Glutamatergic neuron (in vitro differentiated cells): Measurements from ENCODE around the gene RAPGEF3. TPM values are rescaled to one million over a fixed set of nuclear protein-coding genes. Genes with fewer than 3 reads are reported as not detected.

Source experiments
- DNase-seq: peaks from one replicate; pipeline ENCODE4 v3.0.0; 2022
- H3K27ac Mint-ChIP-seq: one replicate; pipeline ENCODE4 v1.8.0; 2020; ENCODE audit warnings: mild to moderate bottlenecking, mixed read lengths, inconsistent platforms; ENCODE audit not compliant: unreplicated experiment
- H3K27me3 Mint-ChIP-seq: one replicate; pipeline ENCODE4 v1.8.0; 2020; ENCODE audit warnings: mild to moderate bottlenecking, moderate library complexity, mixed read lengths, inconsistent platforms; ENCODE audit not compliant: unreplicated experiment
- H3K36me3 Mint-ChIP-seq: one replicate; pipeline ENCODE4 v1.8.0; 2020; ENCODE audit warnings: mild to moderate bottlenecking, mixed read lengths, inconsistent platforms; ENCODE audit not compliant: unreplicated experiment
- H3K4me1 Mint-ChIP-seq: one replicate; pipeline ENCODE4 v1.8.0; 2020; ENCODE audit warnings: mild to moderate bottlenecking, low read depth, mixed read lengths, inconsistent platforms; ENCODE audit not compliant: unreplicated experiment
- H3K4me3 Mint-ChIP-seq: one replicate; pipeline ENCODE4 v1.8.0; 2020; ENCODE audit warnings: mild to moderate bottlenecking, mixed read lengths, inconsistent platforms; ENCODE audit not compliant: unreplicated experiment
- H3K9me3 Mint-ChIP-seq: one replicate; pipeline ENCODE4 v1.8.0; 2020; ENCODE audit warnings: mild to moderate bottlenecking, moderate library complexity, mixed read lengths, inconsistent platforms; ENCODE audit not compliant: unreplicated experiment
- total RNA-seq: library from RNA; stranded (reverse); fragmentation: NEBNext Ultra II Directional; extraction: Animal tissue kit (Norgen Biotek cat#: 25700); gene quantifications from one replicate; pipeline ENCODE4 v1.2.1, GENCODE V29; 2021; ENCODE audit not compliant: unreplicated experiment
- TF ChIP-seq, protein P1 (sequence below): fragments of 200-600 bp; sonication (generic); IDR thresholded peaks from one replicate; pipeline ENCODE4 v1.5.0; 2021; ENCODE audit not compliant: partially characterized antibody, unreplicated experiment

RAPGEF3 gene
- total RNA-seq, 1 donor from 2014 or later = 0.81 TPM

DNA sequence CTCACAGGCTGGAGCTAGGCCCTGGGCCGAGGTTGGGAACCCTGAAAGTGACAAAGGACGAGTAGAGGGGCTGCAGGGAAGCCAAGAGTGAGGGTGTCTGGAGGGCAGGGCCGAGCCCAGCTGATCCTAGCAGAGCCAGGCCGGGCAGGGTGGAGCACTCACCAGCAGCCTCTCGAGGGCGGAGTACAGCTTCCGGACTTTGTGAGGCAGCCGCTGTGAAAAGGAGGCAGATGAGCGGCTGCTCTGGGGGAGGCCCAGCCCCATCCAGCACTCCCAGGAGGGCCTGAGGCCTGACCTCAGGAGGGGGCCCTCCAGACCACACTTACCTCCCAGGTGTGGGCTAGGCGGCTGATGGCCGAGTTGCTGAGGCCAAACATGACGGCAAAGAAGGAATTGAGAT, 18.7 kb downstream of the RAPGEF3 start:
- Mint-ChIP-seq H3K36me3 (no peaks in the 10 kb centered on the region), H3K27me3 (peaks cover 21% of the 10 kb centered on the region), H3K27ac (no peak overlapping the region), H3K4me1 (peaks cover 22% of the 10 kb centered on the region), H3K9me3 (peaks cover 22% of the 10 kb centered on the region), H3K4me3 (no peak overlapping the region)
- no peak for DNase-seq
- TF ChIP-seq, protein P1, sequence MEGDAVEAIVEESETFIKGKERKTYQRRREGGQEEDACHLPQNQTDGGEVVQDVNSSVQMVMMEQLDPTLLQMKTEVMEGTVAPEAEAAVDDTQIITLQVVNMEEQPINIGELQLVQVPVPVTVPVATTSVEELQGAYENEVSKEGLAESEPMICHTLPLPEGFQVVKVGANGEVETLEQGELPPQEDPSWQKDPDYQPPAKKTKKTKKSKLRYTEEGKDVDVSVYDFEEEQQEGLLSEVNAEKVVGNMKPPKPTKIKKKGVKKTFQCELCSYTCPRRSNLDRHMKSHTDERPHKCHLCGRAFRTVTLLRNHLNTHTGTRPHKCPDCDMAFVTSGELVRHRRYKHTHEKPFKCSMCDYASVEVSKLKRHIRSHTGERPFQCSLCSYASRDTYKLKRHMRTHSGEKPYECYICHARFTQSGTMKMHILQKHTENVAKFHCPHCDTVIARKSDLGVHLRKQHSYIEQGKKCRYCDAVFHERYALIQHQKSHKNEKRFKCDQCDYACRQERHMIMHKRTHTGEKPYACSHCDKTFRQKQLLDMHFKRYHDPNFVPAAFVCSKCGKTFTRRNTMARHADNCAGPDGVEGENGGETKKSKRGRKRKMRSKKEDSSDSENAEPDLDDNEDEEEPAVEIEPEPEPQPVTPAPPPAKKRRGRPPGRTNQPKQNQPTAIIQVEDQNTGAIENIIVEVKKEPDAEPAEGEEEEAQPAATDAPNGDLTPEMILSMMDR = no peak

DNA sequence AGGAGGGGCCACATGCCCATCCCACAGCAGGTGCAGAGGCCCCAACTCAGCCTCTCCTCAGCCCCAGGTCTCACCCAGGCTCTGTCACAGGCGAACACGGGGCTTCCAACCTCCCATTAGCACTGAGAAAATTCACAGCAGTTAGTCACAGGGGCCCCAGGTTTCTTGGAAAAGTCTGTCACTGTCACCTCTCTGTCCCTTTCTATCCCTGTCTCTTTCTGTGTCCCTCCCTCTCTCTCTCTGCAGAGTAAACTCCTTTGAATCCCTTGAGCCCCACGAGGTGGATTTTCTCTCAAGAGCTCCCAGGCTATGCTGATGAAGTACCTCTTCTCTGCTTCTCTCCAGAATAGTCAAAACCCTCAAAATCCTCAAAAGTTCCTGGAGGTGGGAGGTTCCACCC, 19.4 kb downstream of the RAPGEF3 start:
- no peak for DNase-seq
- Mint-ChIP-seq H3K36me3 (no peaks in the 10 kb centered on the region), H3K27ac (no peak overlapping the region), H3K4me3 (no peak overlapping the region), H3K27me3 (peaks cover 18% of the 10 kb centered on the region), H3K4me1 (peaks cover 27% of the 10 kb centered on the region), H3K9me3 (peaks cover 26% of the 10 kb centered on the region)
- TF ChIP-seq, protein P1 = no peak

DNA sequence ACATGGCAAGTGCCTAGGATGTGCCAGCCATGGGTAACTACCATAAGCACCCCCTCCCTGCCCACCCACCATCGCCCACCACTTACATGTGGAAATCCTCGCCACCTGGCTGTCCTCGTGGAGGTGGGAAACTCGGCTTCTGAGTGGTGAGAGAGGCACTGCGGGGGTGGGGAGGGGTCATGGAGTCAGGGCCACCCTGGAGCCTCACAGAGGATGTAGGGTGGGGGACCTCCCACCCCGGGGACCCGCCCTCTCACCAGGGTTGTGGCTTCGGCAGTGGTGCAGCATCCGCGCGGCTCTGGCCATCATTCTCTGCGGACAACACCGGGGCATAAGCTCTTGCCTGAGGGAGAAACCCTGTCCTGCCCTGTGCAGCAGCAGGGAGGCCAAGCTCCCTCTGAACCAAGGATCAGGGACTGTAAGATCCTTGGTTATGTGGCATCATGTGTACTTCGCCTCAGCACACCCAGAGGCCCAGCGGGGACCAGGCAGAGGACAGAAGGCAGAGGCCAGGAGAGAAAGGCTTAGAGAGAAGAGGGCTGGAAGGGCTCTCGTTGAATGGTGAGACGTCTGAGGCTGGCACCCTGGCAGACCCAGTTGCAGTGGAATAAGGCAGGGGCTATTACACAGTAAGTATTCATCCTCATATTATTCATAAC, 20.6 kb downstream of the RAPGEF3 start:
- Mint-ChIP-seq H3K36me3 (no peaks in the 10 kb centered on the region), H3K9me3 (peaks cover 23% of the 10 kb centered on the region), H3K4me3 (no peak overlapping the region), H3K27me3 (peaks cover 14% of the 10 kb centered on the region), H3K4me1 (peaks cover 24% of the 10 kb centered on the region), H3K27ac (no peak overlapping the region)
- TF ChIP-seq, protein P1 = no peak
- DNase-seq = no peak

DNA sequence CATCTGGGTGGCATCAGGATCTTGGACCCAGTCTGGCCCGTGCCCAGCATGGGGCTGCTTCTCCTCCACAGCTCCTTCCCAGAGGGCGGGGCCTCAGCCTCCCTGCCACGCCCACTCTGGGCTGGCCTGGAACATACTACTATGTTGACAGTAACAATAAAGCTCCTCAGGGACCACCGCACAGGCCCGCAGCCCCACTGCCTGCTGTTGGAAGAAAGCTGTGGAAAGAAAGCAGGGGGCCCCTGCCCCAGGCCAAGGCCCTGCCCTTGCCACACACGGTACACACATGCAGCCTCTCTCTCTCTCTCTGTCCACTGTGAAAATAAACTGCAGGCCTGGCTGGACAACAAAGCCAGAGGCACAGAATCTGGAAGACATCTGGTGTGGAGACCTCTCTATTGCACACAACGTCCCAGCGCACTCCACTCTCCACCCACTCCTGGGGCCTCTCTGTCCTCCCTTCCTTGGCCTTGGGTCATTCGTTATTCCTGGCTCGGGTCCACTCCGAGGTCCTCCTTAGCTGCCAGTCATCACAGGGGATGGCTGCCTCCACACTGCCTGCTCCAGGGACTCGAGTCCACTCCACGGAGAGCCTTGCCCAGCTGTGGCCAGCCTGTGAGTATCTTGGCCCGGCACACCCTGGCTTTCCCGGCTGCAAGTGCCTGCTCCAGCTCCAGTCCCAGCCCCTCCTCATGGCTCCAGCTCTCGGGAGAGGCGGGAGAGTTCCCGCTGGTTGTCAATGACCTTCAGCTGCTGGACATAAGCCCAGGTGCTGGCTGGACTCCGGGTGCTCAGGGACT, 21.6 kb downstream of the RAPGEF3 start:
- H3K36me3 Mint-ChIP-seq = no peaks in the 10 kb centered on the region
- peaks cover 20% of the 10 kb centered on the region for H3K9me3 Mint-ChIP-seq
- DNase-seq = peak; percentile 58
- peak overlapping the region; percentile 47 for H3K4me3 Mint-ChIP-seq
- TF ChIP-seq, protein P1 = no peak
- peaks cover 22% of the 10 kb centered on the region for H3K4me1 Mint-ChIP-seq
- H3K27ac Mint-ChIP-seq = peak overlapping the region; percentile 97
- peaks cover 13% of the 10 kb centered on the region for H3K27me3 Mint-ChIP-seq

DNA sequence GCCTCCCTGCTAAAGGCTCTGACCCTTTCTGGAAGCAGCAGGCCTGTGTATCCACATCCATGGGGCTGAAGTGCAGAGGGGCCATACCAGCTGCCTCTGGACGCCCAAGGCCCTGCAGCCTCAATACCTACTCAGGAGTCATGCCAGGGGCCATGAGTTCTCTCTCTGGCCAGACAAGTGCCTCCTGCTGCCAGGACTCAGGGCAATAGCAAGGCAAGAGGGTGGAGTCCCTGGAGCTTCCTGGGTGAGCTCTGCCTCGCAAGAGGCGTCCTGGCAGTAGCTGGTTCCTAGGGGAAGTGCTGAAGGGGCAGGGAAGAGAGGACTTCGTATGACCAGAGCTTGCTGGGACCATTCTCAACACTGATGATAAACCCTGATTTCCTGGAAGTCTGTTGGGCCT, 22.5 kb downstream of the RAPGEF3 start:
- Mint-ChIP-seq H3K4me1 (peaks cover 20% of the 10 kb centered on the region), H3K4me3 (no peak overlapping the region), H3K9me3 (peaks cover 19% of the 10 kb centered on the region), H3K27ac (no peak overlapping the region), H3K36me3 (no peaks in the 10 kb centered on the region), H3K27me3 (peaks cover 11% of the 10 kb centered on the region)
- TF ChIP-seq, protein P1 = no peak
- DNase-seq = no peak
